Adrenal gland (tissue), 12 donors: Measurements from ENCODE around the gene ENTREP3. TPM values are rescaled to one million over a fixed set of nuclear protein-coding genes. Genes with fewer than 3 reads are reported as not detected.
"Not testable (repeated sequence)": the region's sequence is repeated elsewhere in the genome, so short reads cannot be mapped to it uniquely, and the experiment has no call there.

Experiments used
- DNase-seq, 7 donors: peaks; one replicate each; pipeline ENCODE4 v3.0.0-alpha.2; 2019 to 2020
- H3K27ac ChIP-seq, 5 donors: fragments of 200-600 bp; sonication (generic) in 4 of 5; 1 replicate in 3 of 5; 2 replicates in 2 of 5; pipeline versions ENCODE4 v1.5.1 to v1.8.0; 2016 to 2020; ENCODE audit warnings: mild to moderate bottlenecking in 1 of 5
- H3K27me3 ChIP-seq: fragments of 200-600 bp; 2 replicates; pipeline ENCODE4 v1.8.0; 2021
- H3K36me3 ChIP-seq, 2 donors: fragments of 200-600 bp; replicated peaks in 1 of 2; 1 replicate in 1 of 2; 2 replicates in 1 of 2; pipeline versions ENCODE4 v1.5.1 to v1.8.0; 2018 to 2022
- H3K4me1 ChIP-seq, 2 donors: fragments of 200-600 bp; replicated peaks in 1 of 2; 1 replicate in 1 of 2; 2 replicates in 1 of 2; pipeline versions ENCODE4 v1.5.1 to v1.8.0; 2018 to 2021
- H3K4me3 ChIP-seq, 4 donors: fragments of 200-600 bp; sonication (generic) in 3 of 4; one replicate each; pipeline ENCODE4 v1.5.1; 2016 to 2018
- H3K9me3 ChIP-seq, 3 donors: fragments of 200-600 bp; sonication (generic) in 1 of 3; replicated peaks in 1 of 3; 1 replicate in 2 of 3; 2 replicates in 1 of 3; pipeline versions ENCODE4 v1.5.1 to v1.8.0; 2016 to 2021
- POLR2A ChIP-seq, 2 donors: fragments of 450-650 bp; IDR thresholded peaks; one replicate each; pipeline ENCODE4 v1.6.1; 2017; ENCODE audit warnings: antibody characterized with exemption in 2 of 2, mild to moderate bottlenecking in 2 of 2, moderate library complexity in 1 of 2
- WGBS, 4 donors: extraction: QIAGEN DNeasy Blood & Tissue Kit in 2 of 4; methylation state at CpG; one replicate each; pipeline versions ENCODE4 v1.1.5 to v1.1.7; 2013 to 2017; 5-methylcytosine and 5-hydroxymethylcytosine counted together
- intact Hi-C, 2 donors: fragments of 100-400 bp; cut with DNase I; formaldehyde crosslinking; loops; one replicate each; pipeline versions ENCODE4 v1.14.1 to v1.15.0; 2022 to 2023
- polyA plus RNA-seq, 3 donors: library from polyadenylated mRNA; stranded (reverse); fragments of 200-250 nt in 2 of 3; fragments of 350-450 nt in 1 of 3; fragmentation: Illumina TruSeq in 1 of 3; extraction: RNeasy Lipid Tissue Mini Kit (QIAGEN cat#74804) in 1 of 3; gene quantifications; one replicate each; pipeline ENCODE4 v1.2.3, GENCODE V29; 2013 to 2014
- total RNA-seq, 9 donors: library from RNA; depleted of rRNA in 4 of 9; stranded (reverse); fragments of >200 nt in 4 of 9; fragments of 120-200 nt in 1 of 9; fragmentation: NEBNext Ultra II Directional in 1 of 9; extraction: Animal tissue kit (Norgen Biotek cat#: 25700) in 1 of 9; gene quantifications; one replicate each; pipeline versions ENCODE4 v1.1.0 to v1.2.4, GENCODE V29; 2013 to 2023
- TF ChIP-seq, protein P1 (sequence below), 6 experiments: fragments of 450-650 bp in 4 of 6; fragments of 200-600 bp in 2 of 6; sonication (generic) in 1 of 6; IDR thresholded peaks; 1 replicate in 5 of 6; 2 replicates in 1 of 6; pipeline versions ENCODE4 v1.5.1 to v1.8.0; 2016 to 2021; ENCODE audit warnings: antibody characterized with exemption in 6 of 6, mild to moderate bottlenecking in 2 of 6, moderate library complexity in 1 of 6
- donor health status: healthy with polysubstance abuse.
- donor health status: Bipolar disorder and iron deficiency.
- donor health status: DM: yes; HTN: yes; CAD: no.
- donor health status: DM: no; HTN: no; CAD: no.
- donor health status: DM: no; HTN: no; CAD: no.
- donor health status: DM: yes; HTN: yes; CAD: no.

The ENTREP3 gene
- total and polyA plus RNA-seq, 12 donors = 8.5 to 43.0 (median 26.4) TPM

DNA sequence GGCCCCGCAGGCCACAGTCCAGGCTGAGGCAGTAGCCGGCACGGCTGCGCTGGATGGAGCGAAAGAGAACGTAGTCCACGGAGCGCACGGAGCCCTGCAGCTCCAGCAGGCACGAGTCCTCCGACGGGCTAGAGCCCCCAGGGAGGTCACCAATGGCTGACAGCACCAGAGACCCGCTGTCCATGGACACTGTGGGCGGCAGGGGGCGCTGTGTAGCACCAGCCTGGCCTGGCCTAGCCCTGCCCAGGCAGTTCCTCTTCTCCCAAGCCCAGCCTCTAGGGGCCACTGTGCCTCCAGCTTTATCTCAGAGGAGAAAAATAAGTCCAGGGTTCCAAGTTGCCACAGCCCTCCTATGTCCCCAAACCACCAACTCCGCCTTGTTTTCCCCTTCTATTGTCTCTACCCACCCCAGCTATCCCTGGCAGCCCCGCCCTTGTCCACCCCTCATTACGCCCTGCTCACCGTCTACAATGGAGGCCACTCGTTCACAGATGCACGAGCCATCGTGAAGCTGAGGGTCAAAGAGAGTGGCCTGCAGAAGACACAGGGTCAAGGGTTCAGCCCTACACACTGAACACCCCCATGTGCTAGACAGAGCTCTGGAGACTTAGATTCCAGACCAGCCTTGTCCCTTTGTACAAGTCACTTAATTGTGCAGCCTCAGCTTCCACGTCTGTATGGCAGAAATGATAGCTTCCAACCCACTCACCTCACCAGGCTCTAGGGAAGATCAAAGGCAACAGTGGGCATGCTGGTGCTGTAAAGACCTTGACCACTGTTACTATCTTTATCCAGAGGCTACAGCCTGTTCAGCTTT lies 4.4 kb downstream of the ENTREP3 start:
- intact Hi-C loops = loop anchor here (5.0 kb wide), 2 partner anchors 71 to 346 kb away; partner anchors contain the start of gene RUSC1 (in 2 of the 2)
- H3K9me3 ChIP-seq = no peaks in the 10 kb centered on the region

DNA sequence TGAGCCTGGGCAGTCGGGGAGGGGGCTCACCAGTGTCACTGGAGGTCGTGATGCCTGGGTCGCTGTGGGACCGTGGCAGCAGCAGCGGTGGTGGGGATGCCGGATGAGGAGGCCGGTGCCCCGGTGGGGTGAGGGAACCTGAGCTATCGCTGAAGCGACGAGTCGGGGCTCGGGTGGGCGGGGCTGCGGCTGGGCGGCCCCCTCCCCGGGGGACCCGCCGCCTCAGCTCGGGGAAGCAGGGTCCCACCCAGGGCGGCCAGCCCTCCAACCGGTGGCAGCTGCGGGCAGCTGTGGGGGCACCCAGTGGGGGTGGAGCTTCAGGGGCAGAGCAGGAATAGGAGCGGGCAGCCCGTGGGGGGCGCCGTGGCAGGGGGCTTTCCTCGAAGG lies 5.0 kb downstream of the ENTREP3 start:
- TF ChIP-seq, protein P1, sequence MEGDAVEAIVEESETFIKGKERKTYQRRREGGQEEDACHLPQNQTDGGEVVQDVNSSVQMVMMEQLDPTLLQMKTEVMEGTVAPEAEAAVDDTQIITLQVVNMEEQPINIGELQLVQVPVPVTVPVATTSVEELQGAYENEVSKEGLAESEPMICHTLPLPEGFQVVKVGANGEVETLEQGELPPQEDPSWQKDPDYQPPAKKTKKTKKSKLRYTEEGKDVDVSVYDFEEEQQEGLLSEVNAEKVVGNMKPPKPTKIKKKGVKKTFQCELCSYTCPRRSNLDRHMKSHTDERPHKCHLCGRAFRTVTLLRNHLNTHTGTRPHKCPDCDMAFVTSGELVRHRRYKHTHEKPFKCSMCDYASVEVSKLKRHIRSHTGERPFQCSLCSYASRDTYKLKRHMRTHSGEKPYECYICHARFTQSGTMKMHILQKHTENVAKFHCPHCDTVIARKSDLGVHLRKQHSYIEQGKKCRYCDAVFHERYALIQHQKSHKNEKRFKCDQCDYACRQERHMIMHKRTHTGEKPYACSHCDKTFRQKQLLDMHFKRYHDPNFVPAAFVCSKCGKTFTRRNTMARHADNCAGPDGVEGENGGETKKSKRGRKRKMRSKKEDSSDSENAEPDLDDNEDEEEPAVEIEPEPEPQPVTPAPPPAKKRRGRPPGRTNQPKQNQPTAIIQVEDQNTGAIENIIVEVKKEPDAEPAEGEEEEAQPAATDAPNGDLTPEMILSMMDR (IDR thresholded peaks at IDR 0.05) = no peak
- no peak for TF ChIP-seq POLR2A (IDR thresholded peaks at IDR 0.05)
- Histone ChIP-seq H3K4me3 (peak overlapping the region in 1 of 4 donors; percentile 45), H3K9me3 (no peaks in the 10 kb centered on the region), H3K36me3 (peaks cover 0 to 16% of the 10 kb centered on the region in 2 donors), H3K4me1 (peaks cover 22 to 30% of the 10 kb centered on the region in 2 donors), H3K27ac (peak overlapping the region in 2 of 5 donors; percentile 59 to 81), H3K27me3 (no peaks in the 10 kb centered on the region)
- 30 to 32% (median 32%) methylated on average over 5 to 28 of the region's 28 CpGs; no CpG with 5 or more reads in 1 of the 4 donors for WGBS, 4 donors
- intact Hi-C loops = loop anchor here (5.0 kb wide), 2 partner anchors 72 to 347 kb away; partner anchors contain the start of gene RUSC1 (in 2 of the 2)
- no peak for DNase-seq

More for the DNA sequence above, 4.4 kb downstream of the ENTREP3 start:
- Histone ChIP-seq H3K27me3 (no peaks in the 10 kb centered on the region), H3K4me3 (peak overlapping the region in 1 of 4 donors; percentile 45), H3K4me1 (peaks cover 22 to 33% of the 10 kb centered on the region in 2 donors), H3K27ac (peak overlapping the region in 3 of 5 donors; percentile 58 to 81 (median 59)), H3K36me3 (peaks cover 0 to 16% of the 10 kb centered on the region in 2 donors)
- 14 to 30% (median 15%) methylated on average over 8 to 23 of the region's 23 CpGs for WGBS, 4 donors
- peak; percentile 92 to 97 (median 94) for DNase-seq
- TF ChIP-seq, protein P1 (IDR thresholded peaks at IDR 0.05) = peak; percentile 100
- TF ChIP-seq POLR2A (IDR thresholded peaks at IDR 0.05) = no peak

GRCh38 chr1:155247667-155248553 lies 7.4 kb downstream of the ENTREP3 start:
- TF ChIP-seq, protein P1 (IDR thresholded peaks at IDR 0.05) = no peak
- no peak for TF ChIP-seq POLR2A (IDR thresholded peaks at IDR 0.05)
- no peak for DNase-seq
- Histone ChIP-seq H3K27me3 (no peaks in the 10 kb centered on the region), H3K9me3 (no peaks in the 10 kb centered on the region), H3K4me1 (peaks cover 19 to 28% of the 10 kb centered on the region in 2 donors), H3K4me3 (no peak overlapping the region), H3K36me3 (peaks cover 0 to 16% of the 10 kb centered on the region in 2 donors), H3K27ac (no peak overlapping the region)
- intact Hi-C loops = no loop called here
- WGBS, 4 donors = 91 to 93% (median 92%) methylated on average over 24 to 26 of the region's 26 CpGs

- peaks cover 0 to 16% of the 10 kb centered on the region in 2 donors for H3K36me3 ChIP-seq
- H3K9me3 ChIP-seq, intact Hi-C loops, H3K27ac ChIP-seq, H3K27me3 ChIP-seq, H3K4me3 ChIP-seq, DNase-seq: not testable (repeated sequence)
- WGBS, 4 donors = 94 to 98% (median 95%) methylated on average over 3 of the region's 3 CpGs
- peaks cover 19 to 31% of the 10 kb centered on the region in 2 donors for H3K4me1 ChIP-seq
These were observed 8.5 kb downstream of the ENTREP3 start for GRCh38 chr1:155246796-155247195.
